Activated T-helper 9 cell treated with anti-CD3 and anti-CD28 coated beads, Interleukin-2, amount 50 U/mL, for 16 hours (primary cell): Measurements from ENCODE around the gene CRB1.
"Not testable (repeated sequence)": the region's sequence is repeated elsewhere in the genome, so short reads cannot be mapped to it uniquely, and the experiment has no call there.

ENCODE experiments used
- DNase-seq: peaks from one replicate; pipeline ENCODE4 v3.0.0-alpha.2; 2020; ENCODE audit warnings: low read depth

Gene CRB1

DNA sequence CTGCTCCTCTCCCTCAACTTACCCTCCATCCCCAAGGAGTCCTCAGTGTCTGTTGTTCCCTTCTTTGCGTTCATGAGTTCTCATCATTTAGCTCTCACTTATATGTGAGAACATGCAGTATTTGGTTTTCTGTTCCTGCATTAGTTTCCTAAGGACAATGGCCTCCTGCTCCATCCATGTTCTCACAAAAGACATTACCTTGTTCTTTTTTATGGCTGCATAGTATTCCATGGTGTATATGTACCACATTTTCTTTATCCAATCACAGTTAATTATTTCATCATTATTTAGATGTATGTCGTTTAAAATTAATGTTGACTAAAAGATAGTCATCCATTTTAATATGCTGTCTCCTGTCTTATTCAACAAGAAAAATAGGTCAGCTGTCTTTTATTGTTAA lies 134.1 kb downstream of the CRB1 start:
- DNase-seq: no peak

DNA sequence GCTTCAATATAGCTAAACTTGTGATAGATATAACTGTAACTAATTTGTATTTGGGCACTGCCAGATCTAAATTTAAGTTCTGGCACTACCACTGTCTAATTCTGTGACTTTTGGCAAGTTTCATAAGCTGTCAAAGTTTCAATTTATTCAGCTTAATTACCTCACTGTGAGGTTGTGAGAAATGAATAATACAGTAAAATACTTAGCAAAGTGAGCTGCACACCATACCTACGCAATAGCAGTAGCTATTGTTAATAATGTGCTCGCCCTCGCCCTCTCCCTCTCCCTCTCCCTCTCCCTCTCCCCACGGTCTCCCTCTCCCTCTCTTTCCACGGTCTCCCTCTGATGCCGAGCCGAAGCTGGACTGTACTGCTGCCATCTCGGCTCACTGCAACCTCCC lies 136.7 kb downstream of the CRB1 start:
- not testable (repeated sequence) for DNase-seq

DNA sequence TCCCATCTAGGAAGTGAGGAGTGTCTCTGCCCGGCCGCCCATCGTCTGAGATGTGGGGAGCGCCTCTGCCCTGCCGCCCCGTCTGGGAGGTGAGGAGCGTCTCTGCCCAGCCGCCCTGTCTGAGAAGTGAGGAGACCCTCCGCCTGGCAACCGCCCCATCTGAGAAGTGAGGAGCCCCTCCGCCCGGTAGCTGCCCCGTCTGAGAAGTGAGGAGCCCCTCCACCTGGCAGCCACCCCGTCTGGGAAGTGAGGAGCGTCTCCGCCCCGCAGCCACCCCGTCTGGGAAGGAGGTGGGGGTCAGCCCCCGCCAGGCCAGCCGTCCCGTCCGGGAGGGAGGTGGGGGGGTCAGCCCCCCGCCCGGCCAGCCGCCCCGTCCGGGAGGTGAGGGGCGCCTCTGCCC lies 137.6 kb downstream of the CRB1 start:
- not testable (repeated sequence) for DNase-seq

DNA sequence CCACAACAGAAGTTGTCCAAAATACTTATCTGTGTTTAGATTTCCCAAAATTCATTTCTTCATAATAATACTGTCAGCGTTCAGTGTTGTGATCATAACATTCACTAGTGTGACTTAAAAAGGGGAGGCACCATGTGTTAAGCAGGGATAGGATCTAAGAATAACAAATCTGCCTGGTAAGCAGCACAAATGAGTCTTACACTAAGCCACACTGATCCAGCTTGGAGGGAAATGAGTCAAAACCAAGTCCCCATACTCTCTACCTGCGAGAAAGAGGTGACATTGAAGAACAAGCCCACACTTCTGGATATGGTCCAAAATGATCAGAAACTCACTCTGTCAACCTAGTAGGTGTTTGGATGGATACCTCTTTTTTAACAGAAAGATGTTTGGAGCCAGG lies 145.5 kb downstream of the CRB1 start:
- DNase-seq: no peak

GRCh38 chr1:197415221-197415620 lies 147.2 kb downstream of the CRB1 start:
- no peak for DNase-seq

- no peak for DNase-seq
These were observed 150.6 kb downstream of the CRB1 start for GRCh38 chr1:197418693-197419092.

- DNase-seq: no peak
These were observed 154.9 kb downstream of the CRB1 start for GRCh38 chr1:197422993-197423392.

- no peak for DNase-seq
These were observed 156.3 kb downstream of the CRB1 start for GRCh38 chr1:197424380-197424779.

- DNase-seq: no peak
These were observed 161.3 kb downstream of the CRB1 start for GRCh38 chr1:197429372-197429771.

DNA sequence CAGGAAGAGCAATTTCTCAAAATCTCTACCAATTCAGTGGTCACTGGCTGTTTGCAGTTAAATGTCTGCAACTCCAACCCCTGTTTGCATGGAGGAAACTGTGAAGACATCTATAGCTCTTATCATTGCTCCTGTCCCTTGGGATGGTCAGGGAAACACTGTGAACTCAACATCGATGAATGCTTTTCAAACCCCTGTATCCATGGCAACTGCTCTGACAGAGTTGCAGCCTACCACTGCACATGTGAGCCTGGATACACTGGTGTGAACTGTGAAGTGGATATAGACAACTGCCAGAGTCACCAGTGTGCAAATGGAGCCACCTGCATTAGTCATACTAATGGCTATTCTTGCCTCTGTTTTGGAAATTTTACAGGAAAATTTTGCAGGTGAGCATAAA lies 167.2 kb downstream of the CRB1 start:
- no peak for DNase-seq

- no peak for DNase-seq
These were observed 169.5 kb downstream of the CRB1 start for GRCh38 chr1:197437601-197438000.

DNA sequence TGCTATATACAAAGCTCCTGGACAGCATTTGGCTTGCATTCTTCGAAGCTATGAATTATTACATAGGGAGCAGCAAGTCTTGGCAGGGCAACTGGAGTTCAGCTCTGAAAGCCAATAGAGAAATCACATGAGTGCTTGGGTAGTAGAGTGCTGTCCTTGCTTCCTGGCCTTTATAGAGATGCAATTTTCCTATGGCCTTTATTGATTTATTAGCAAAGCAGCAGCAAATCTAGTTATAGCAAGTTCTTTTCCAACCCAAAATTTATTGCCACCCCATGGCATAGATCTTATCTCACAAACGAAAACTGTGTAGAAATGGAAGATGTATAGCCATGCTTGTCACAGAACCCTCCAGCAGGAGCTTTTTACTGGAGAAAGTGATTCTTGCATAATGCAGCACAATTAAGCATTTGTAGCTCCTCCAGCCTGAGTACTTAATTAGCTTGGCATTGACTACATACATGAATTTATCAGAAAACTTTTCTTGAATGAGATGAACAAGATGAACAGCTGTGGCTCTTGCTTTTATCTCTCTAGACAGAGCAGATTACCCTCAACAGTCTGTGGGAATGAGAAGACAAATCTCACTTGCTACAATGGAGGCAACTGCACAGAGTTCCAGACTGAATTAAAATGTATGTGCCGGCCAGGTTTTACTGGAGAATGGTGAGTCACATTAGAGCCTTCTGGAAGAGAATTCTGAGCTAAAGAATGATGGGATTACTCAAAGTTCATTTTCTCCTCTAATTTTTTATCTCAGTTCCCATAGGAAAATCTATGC lies 170.1 kb downstream of the CRB1 start:
- no peak for DNase-seq

- DNase-seq: no peak
These were observed 171.7 kb downstream of the CRB1 start for GRCh38 chr1:197439708-197440280.

DNA sequence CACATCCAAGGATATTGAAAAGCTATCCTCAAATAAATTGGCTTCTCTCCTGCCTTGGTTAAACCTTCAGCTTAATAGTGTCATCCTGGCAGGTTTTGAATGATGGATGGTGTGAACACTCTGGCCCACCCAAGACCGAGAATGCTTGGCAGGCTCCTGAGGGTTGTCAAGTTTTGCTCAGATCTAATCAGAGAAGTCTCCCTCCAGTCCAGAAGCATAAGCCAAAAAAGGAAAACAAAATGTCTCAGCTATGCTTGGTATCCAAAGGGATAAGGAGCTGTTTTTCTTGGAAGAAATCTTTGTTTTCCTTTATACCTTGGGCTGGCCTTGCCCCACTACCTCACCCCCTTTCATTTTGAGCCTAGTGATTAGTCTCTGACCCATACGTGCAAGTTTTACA lies 172.7 kb downstream of the CRB1 start:
- no peak for DNase-seq

- DNase-seq: no peak
These were observed 174.0 kb downstream of the CRB1 start for GRCh38 chr1:197441999-197442414.

DNA sequence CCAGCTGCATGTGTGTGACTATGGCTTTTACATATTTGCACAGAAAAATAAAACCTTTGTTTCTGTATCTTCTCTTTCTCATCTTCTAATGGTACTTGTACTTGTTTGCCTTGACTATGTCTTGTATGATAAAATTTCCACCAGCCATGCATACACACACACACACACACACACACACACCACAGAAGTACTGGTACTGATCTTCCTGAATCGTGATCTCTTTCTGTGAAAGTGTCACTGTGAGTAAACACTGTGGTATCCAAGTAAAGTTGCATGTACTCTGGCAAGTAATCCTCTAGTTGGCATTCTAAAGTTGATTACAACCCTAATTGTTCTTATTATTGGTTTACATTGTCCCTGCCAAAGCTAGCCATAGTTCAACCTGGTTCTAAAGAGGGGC lies 176.7 kb downstream of the CRB1 start:
- DNase-seq: no peak

DNA sequence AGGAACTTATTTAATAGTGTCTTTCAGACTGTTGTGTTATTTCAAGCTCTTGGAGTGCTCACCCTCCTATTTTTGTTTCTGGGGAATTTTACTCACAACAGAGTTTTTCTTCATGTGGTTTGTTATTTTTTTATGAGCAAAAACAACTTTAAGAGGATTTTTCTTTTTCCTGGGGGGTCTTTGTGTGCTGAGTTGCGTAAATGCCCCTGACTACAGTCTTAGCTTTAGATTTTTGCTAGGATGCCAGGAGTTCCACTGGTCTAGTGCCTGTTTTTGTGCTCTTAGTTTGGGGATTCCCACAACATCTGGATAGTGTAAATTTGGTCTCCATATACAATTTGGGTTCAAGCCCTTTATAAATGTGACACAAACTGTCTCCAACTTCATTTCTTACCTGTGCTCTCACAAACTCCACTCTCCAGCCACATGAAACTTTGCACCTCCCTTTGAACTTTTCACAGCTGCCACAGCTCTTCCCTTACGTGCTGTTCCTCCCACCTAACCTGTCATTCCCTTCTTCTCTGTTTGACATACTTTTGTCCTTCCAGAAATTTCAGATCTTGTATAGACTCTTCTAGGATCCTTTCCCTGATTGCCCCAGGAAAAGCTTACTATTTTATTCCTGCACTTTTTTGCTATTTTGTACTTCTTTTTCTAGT lies 180.2 kb downstream of the CRB1 start:
- DNase-seq: no peak

DNA sequence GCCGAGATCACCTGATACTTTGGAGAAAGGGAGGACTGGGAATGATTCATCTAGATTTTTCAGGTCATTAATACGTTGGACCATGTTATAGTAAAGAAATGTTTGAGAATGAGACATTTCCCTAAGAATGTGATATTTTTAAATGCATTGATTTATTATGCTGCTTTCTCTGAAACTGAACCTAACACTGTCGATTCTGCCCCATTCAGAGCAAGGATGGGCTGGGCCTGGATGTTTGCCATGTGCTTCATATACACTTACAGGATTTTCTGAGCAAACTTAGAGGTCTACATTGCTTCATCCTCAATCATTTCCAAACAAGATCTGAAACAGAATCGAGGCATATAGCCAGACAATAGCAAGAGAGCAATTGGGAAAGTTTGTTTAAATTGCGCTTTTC lies 183.3 kb downstream of the CRB1 start:
- no peak for DNase-seq

DNA sequence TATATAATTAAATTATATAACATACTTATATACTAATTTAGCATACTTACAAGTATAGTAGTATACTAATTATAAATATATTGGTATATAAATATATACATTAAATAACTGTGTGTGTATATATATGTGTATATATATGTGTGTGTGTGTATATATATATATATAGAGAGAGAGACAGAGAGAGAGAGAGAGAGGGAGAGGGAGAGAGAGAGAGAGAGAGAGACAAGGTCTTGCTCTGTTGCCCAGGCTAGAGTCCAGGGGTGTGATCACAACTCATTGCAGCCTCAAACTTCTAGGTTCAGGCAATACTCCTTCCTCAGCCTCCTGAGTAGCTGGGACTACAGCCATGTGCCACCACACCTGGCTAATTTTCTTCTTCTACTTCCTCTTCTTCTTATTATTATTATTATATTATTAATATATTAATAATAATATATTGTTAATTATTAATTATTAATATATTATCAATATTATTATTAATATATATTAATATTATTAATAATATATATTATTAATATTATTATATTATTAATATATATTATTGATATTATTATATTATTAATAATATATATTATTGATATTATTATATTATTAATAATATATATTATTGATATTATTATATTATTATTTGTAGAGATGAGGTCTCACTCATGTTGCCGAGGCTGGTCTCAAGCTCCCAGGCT lies 185.5 kb downstream of the CRB1 start:
- no peak for DNase-seq

DNA sequence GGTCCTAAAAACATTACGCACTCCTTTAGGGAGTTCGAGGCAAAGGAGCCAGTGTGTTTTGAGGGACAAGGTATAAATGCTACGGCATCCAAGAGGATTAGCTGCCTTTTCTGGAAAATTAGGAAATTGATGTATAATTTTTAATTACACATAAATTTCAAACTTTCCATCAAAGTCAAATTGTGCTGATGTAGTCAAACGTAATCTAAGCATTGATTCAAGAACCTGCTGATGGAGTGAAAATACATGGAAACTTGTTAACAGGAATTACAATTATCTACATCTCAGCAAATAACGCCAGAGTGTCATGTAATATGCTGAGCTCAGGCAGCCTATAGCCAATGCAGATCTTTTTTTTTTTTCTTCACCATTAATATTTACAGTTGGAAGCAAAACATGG lies 194.5 kb downstream of the CRB1 start:
- no peak for DNase-seq

GRCh38 chr1:197463142-197463541 lies 195.1 kb downstream of the CRB1 start:
- DNase-seq: no peak

GRCh38 chr1:197464044-197464443 lies 196.0 kb downstream of the CRB1 start:
- no peak for DNase-seq
